Activated naive CD8-positive, alpha-beta T cell (primary cell): ENCODE measurements around the gene TADA2B.
A peak's percentile ranks its signal among the peaks of the same experiment; 100 is the strongest.

Experiments
- H3K27ac Mint-ChIP-seq: one replicate; pipeline ENCODE4 v1.8.0; 2021; ENCODE audit warnings: mixed read lengths
- H3K27me3 Mint-ChIP-seq: one replicate; pipeline ENCODE4 v1.8.0; 2021; ENCODE audit warnings: mixed read lengths
- H3K36me3 Mint-ChIP-seq: one replicate; pipeline ENCODE4 v1.8.0; 2021; ENCODE audit warnings: mixed read lengths
- H3K4me1 Mint-ChIP-seq: one replicate; pipeline ENCODE4 v1.8.0; 2021; ENCODE audit warnings: low read depth, mixed read lengths
- H3K4me3 Mint-ChIP-seq: one replicate; pipeline ENCODE4 v1.8.0; 2021; ENCODE audit warnings: mild to moderate bottlenecking, mixed read lengths
- H3K9me3 Mint-ChIP-seq: one replicate; pipeline ENCODE4 v1.8.0; 2021; ENCODE audit warnings: low read depth, mixed read lengths

Gene TADA2B

GRCh38 chr4:7041801-7042502, 1.2 kb upstream of the TADA2B start:
- Mint-ChIP-seq H3K4me1 (peaks cover 30% of the 10 kb centered on the region), H3K36me3 (peaks cover 2% of the 10 kb centered on the region), H3K27ac (no peak overlapping the region), H3K9me3 (no peaks in the 10 kb centered on the region), H3K27me3 (no peaks in the 10 kb centered on the region), H3K4me3 (peak overlapping the region; percentile 75)

- Mint-ChIP-seq H3K4me1 (peaks cover 36% of the 10 kb centered on the region), H3K27ac (no peak overlapping the region), H3K9me3 (no peaks in the 10 kb centered on the region), H3K4me3 (peak overlapping the region; percentile 91), H3K27me3 (no peaks in the 10 kb centered on the region), H3K36me3 (peaks cover 2% of the 10 kb centered on the region)
Observed at GRCh38 chr4:7042503-7043283, 479 bp upstream of the TADA2B start.

- Mint-ChIP-seq H3K4me3 (peak overlapping the region; percentile 91), H3K27me3 (no peaks in the 10 kb centered on the region), H3K27ac (peak overlapping the region; percentile 72), H3K36me3 (peaks cover 5% of the 10 kb centered on the region), H3K9me3 (no peaks in the 10 kb centered on the region), H3K4me1 (peaks cover 46% of the 10 kb centered on the region)
Observed at GRCh38 chr4:7044137-7044930, 1.2 kb downstream of the TADA2B start.

- peak overlapping the region; percentile 91 for H3K4me3 Mint-ChIP-seq
- H3K27me3 Mint-ChIP-seq = no peaks in the 10 kb centered on the region
- H3K36me3 Mint-ChIP-seq = peaks cover 5% of the 10 kb centered on the region
- no peaks in the 10 kb centered on the region for H3K9me3 Mint-ChIP-seq
- peaks cover 51% of the 10 kb centered on the region for H3K4me1 Mint-ChIP-seq
- H3K27ac Mint-ChIP-seq = peak overlapping the region; percentile 72
Observed at GRCh38 chr4:7045553-7045952, 2.4 kb downstream of the TADA2B start.

- H3K27ac Mint-ChIP-seq = peak overlapping the region; percentile 73
- no peaks in the 10 kb centered on the region for H3K9me3 Mint-ChIP-seq
- H3K4me1 Mint-ChIP-seq = peaks cover 51% of the 10 kb centered on the region
- H3K36me3 Mint-ChIP-seq = peaks cover 5% of the 10 kb centered on the region
- no peaks in the 10 kb centered on the region for H3K27me3 Mint-ChIP-seq
- H3K4me3 Mint-ChIP-seq = peak overlapping the region; percentile 91
Observed at GRCh38 chr4:7045961-7046921, 3.1 kb downstream of the TADA2B start.

GRCh38 chr4:7046971-7047370, 3.8 kb downstream of the TADA2B start:
- Mint-ChIP-seq H3K9me3 (no peaks in the 10 kb centered on the region), H3K4me3 (peak overlapping the region; percentile 91), H3K36me3 (peaks cover 5% of the 10 kb centered on the region), H3K27ac (peak overlapping the region; percentile 73), H3K27me3 (no peaks in the 10 kb centered on the region), H3K4me1 (peaks cover 49% of the 10 kb centered on the region)

- Mint-ChIP-seq H3K4me1 (peaks cover 57% of the 10 kb centered on the region), H3K9me3 (no peaks in the 10 kb centered on the region), H3K36me3 (peaks cover 5% of the 10 kb centered on the region), H3K4me3 (peak overlapping the region; percentile 47), H3K27ac (peak overlapping the region; percentile 72), H3K27me3 (no peaks in the 10 kb centered on the region)
Observed at GRCh38 chr4:7048642-7049041, 5.5 kb downstream of the TADA2B start.

GRCh38 chr4:7049295-7049694, 6.1 kb downstream of the TADA2B start:
- Mint-ChIP-seq H3K9me3 (no peaks in the 10 kb centered on the region), H3K4me3 (no peak overlapping the region), H3K4me1 (peaks cover 58% of the 10 kb centered on the region), H3K27ac (no peak overlapping the region), H3K27me3 (no peaks in the 10 kb centered on the region), H3K36me3 (peaks cover 5% of the 10 kb centered on the region)

GRCh38 chr4:7049739-7050138, 6.6 kb downstream of the TADA2B start:
- Mint-ChIP-seq H3K27me3 (no peaks in the 10 kb centered on the region), H3K27ac (no peak overlapping the region), H3K4me1 (peaks cover 55% of the 10 kb centered on the region), H3K36me3 (peaks cover 7% of the 10 kb centered on the region), H3K9me3 (no peaks in the 10 kb centered on the region), H3K4me3 (no peak overlapping the region)

GRCh38 chr4:7050481-7051143, 7.4 kb downstream of the TADA2B start:
- Mint-ChIP-seq H3K36me3 (peaks cover 5% of the 10 kb centered on the region), H3K27me3 (no peaks in the 10 kb centered on the region), H3K27ac (no peak overlapping the region), H3K4me1 (peaks cover 46% of the 10 kb centered on the region), H3K4me3 (no peak overlapping the region), H3K9me3 (no peaks in the 10 kb centered on the region)

- H3K4me3 Mint-ChIP-seq = no peak overlapping the region
- H3K4me1 Mint-ChIP-seq = peaks cover 41% of the 10 kb centered on the region
- H3K27ac Mint-ChIP-seq = no peak overlapping the region
- no peaks in the 10 kb centered on the region for H3K27me3 Mint-ChIP-seq
- H3K36me3 Mint-ChIP-seq = peaks cover 5% of the 10 kb centered on the region
- H3K9me3 Mint-ChIP-seq = no peaks in the 10 kb centered on the region
Observed at GRCh38 chr4:7051144-7051495, 7.9 kb downstream of the TADA2B start.

GRCh38 chr4:7051905-7052304, 8.7 kb downstream of the TADA2B start:
- Mint-ChIP-seq H3K4me1 (peaks cover 35% of the 10 kb centered on the region), H3K36me3 (peaks cover 5% of the 10 kb centered on the region), H3K4me3 (no peak overlapping the region)

GRCh38 chr4:7052313-7052712, 9.1 kb downstream of the TADA2B start:
- H3K9me3 Mint-ChIP-seq = no peaks in the 10 kb centered on the region
- H3K27ac Mint-ChIP-seq = no peak overlapping the region
- H3K27me3 Mint-ChIP-seq = no peaks in the 10 kb centered on the region
- H3K4me3 Mint-ChIP-seq = no peak overlapping the region
- peaks cover 31% of the 10 kb centered on the region for H3K4me1 Mint-ChIP-seq
- peaks cover 5% of the 10 kb centered on the region for H3K36me3 Mint-ChIP-seq

More at GRCh38 chr4:7051905-7052304, 8.7 kb downstream of the TADA2B start:
- H3K27ac Mint-ChIP-seq = no peak overlapping the region
- no peaks in the 10 kb centered on the region for H3K27me3 Mint-ChIP-seq
- H3K9me3 Mint-ChIP-seq = no peaks in the 10 kb centered on the region
